Testis (tissue), 2 donors: Measurements from ENCODE around the gene INTS3.

Source experiments
- POLR2A ChIP-seq: fragments of 450-650 bp; IDR thresholded peaks from one replicate; pipeline ENCODE4 v1.6.1; 2017; ENCODE audit warnings: antibody characterized with exemption, mild to moderate bottlenecking, moderate library complexity
- TF ChIP-seq, protein P1 (sequence below), 3 experiments: fragments of 450-650 bp in 2 of 3; fragments of 200-600 bp in 1 of 3; sonication (generic) in 1 of 3; IDR thresholded peaks; one replicate each; pipeline ENCODE4 v1.5.1; 2016 to 2019; ENCODE audit warnings: antibody characterized with exemption in 3 of 3, mild to moderate bottlenecking in 2 of 3, moderate library complexity in 1 of 3

- TF ChIP-seq, protein P1, sequence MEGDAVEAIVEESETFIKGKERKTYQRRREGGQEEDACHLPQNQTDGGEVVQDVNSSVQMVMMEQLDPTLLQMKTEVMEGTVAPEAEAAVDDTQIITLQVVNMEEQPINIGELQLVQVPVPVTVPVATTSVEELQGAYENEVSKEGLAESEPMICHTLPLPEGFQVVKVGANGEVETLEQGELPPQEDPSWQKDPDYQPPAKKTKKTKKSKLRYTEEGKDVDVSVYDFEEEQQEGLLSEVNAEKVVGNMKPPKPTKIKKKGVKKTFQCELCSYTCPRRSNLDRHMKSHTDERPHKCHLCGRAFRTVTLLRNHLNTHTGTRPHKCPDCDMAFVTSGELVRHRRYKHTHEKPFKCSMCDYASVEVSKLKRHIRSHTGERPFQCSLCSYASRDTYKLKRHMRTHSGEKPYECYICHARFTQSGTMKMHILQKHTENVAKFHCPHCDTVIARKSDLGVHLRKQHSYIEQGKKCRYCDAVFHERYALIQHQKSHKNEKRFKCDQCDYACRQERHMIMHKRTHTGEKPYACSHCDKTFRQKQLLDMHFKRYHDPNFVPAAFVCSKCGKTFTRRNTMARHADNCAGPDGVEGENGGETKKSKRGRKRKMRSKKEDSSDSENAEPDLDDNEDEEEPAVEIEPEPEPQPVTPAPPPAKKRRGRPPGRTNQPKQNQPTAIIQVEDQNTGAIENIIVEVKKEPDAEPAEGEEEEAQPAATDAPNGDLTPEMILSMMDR (IDR thresholded peaks at IDR 0.05) = no peak
- TF ChIP-seq POLR2A = no peak
Measured at GRCh38 chr1:153791648-153792253, 63.9 kb downstream of the INTS3 start.
